ENCODE measurements around the gene NFKBIA.

- TF ChIP-seq CTCF (IDR thresholded peaks at IDR 0.05) (no peak), POLR2A (IDR thresholded peaks at IDR 0.05) (no peak)
Measured at GRCh38 chr14:35414365-35414764, 9.8 kb upstream of the NFKBIA start.
